ENCODE measurements around the gene ZNF419.

The ZNF419 gene

DNA sequence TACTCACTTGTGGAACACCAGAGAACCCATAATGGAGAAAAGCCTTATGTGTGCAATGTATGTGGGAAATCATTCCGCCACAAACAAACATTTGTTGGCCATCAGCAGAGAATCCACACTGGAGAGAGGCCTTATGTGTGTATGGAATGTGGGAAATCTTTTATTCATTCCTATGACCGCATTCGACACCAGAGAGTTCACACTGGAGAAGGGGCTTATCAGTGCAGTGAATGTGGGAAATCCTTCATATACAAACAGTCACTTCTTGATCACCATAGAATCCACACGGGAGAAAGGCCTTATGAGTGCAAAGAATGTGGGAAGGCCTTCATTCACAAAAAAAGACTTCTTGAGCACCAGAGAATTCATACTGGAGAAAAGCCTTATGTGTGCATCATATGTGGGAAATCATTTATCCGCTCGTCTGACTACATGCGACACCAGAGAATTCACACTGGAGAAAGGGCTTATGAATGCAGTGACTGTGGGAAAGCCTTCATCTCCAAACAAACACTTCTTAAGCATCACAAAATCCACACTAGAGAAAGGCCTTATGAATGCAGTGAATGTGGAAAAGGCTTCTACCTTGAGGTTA, 50.5 kb downstream of the ZNF419 start:
- DNase-seq (ENCODE audit: low read depth): no peak

Data from amniotic epithelial cell (primary cell).